ENCODE data around the gene GEMIN2. TPM values are rescaled to one million over a fixed set of nuclear protein-coding genes. Genes with fewer than 3 reads are reported as not detected.

Gene GEMIN2
- total RNA-seq, 2 experiments from 2014 or later = 14.6 to 16.1 TPM

- Histone ChIP-seq H3K36me3 (ENCODE audit: insufficient read depth, low read length) (no peaks in the 10 kb centered on the region), H3K4me3 (ENCODE audit: low read length) (no peak overlapping the region), H3K9me3 (ENCODE audit: control insufficient read depth in 1 of 2, insufficient read depth in 1 of 2, low read length in 2 of 2) (no peaks in the 10 kb centered on the region), H3K27me3 (ENCODE audit: control insufficient read depth in 1 of 2, insufficient read depth in 2 of 2, low read length in 2 of 2) (no peaks in the 10 kb centered on the region), H3K4me1 (ENCODE audit: insufficient read depth, low read length) (peaks cover 10% of the 10 kb centered on the region), H3K27ac (ENCODE audit: low read depth in 1 of 2, low read length in 2 of 2) (no peak overlapping the region)
- peak; percentile 48 for TF ChIP-seq CTCF (IDR thresholded peaks at IDR 0.05)
- Mint-ChIP-seq H3K36me3 (ENCODE audit: low read depth) (no peaks in the 10 kb centered on the region), H3K27me3 (no peaks in the 10 kb centered on the region), H3K27ac (peak overlapping the region; percentile 47), H3K4me3 (peak overlapping the region; percentile 49), H3K9me3 (no peaks in the 10 kb centered on the region), H3K4me1 (ENCODE audit: low read depth) (peaks cover 22% of the 10 kb centered on the region)
- ATAC-seq (ENCODE audit: poor library complexity) = no peak
- CTCF ChIA-PET = interaction anchor here (1.0 kb wide), 1 partner anchor 8 kb away, joined by 4 read pairs; no protein-coding TSS in a partner anchor
- DNase-seq = peak in 3 of 14 experiments; percentile 39 to 50 (median 49)
- POLR2A ChIA-PET = no interaction called here
- intact Hi-C loops (cut with DNase I, micrococcal nuclease) = loop anchor here (2.0 to 5.0 kb wide), 2 partner anchors 260 to 261 kb away; no protein-coding TSS in a partner anchor
These were observed 6.5 kb upstream of the GEMIN2 start for GRCh38 chr14:39107591-39107996.

GRCh38 chr14:39108791-39109190, 5.3 kb upstream of the GEMIN2 start:
- Histone ChIP-seq H3K27ac (ENCODE audit: low read depth in 1 of 2, low read length in 2 of 2) (no peak overlapping the region), H3K9me3 (ENCODE audit: control insufficient read depth in 1 of 2, insufficient read depth in 1 of 2, low read length in 2 of 2) (no peaks in the 10 kb centered on the region), H3K27me3 (ENCODE audit: control insufficient read depth in 1 of 2, insufficient read depth in 2 of 2, low read length in 2 of 2) (no peaks in the 10 kb centered on the region), H3K4me1 (ENCODE audit: insufficient read depth, low read length) (peaks cover 6% of the 10 kb centered on the region), H3K4me3 (ENCODE audit: low read length) (no peak overlapping the region), H3K36me3 (ENCODE audit: insufficient read depth, low read length) (no peaks in the 10 kb centered on the region)
- Mint-ChIP-seq H3K27me3 (no peaks in the 10 kb centered on the region), H3K4me1 (ENCODE audit: low read depth) (peaks cover 21% of the 10 kb centered on the region), H3K9me3 (no peaks in the 10 kb centered on the region), H3K36me3 (ENCODE audit: low read depth) (no peaks in the 10 kb centered on the region), H3K27ac (no peak overlapping the region), H3K4me3 (no peak overlapping the region)
- intact Hi-C loops (cut with DNase I, micrococcal nuclease) = loop anchor here in 1 of 2 experiments (5.0 kb wide), 1 partner anchor 259 kb away; no protein-coding TSS in a partner anchor
- ChIA-PET CTCF (no interaction called here), POLR2A (no interaction called here)
- DNase-seq = no peak
- TF ChIP-seq CTCF (IDR thresholded peaks at IDR 0.05) = no peak
- no peak for ATAC-seq (ENCODE audit: poor library complexity)

GRCh38 chr14:39109893-39110715, 4.0 kb upstream of the GEMIN2 start:
- H3K4me3 Mint-ChIP-seq = no peak overlapping the region
- intact Hi-C loops (cut with DNase I, micrococcal nuclease) = loop anchor here in 1 of 2 experiments (5.0 kb wide), 1 partner anchor 257 kb away; no protein-coding TSS in a partner anchor
- no peaks in the 10 kb centered on the region for H3K9me3 ChIP-seq (ENCODE audit: control insufficient read depth in 1 of 2, insufficient read depth in 1 of 2, low read length in 2 of 2)
- POLR2A ChIA-PET = no interaction called here
- H3K36me3 Mint-ChIP-seq (ENCODE audit: low read depth) = peaks cover 12% of the 10 kb centered on the region
- H3K27ac Mint-ChIP-seq = no peak overlapping the region
- no peak overlapping the region for H3K27ac ChIP-seq (ENCODE audit: low read depth in 1 of 2, low read length in 2 of 2)
- no peaks in the 10 kb centered on the region for H3K36me3 ChIP-seq (ENCODE audit: insufficient read depth, low read length)
- H3K4me1 ChIP-seq (ENCODE audit: insufficient read depth, low read length) = peaks cover 4% of the 10 kb centered on the region
- H3K4me1 Mint-ChIP-seq (ENCODE audit: low read depth) = peaks cover 24% of the 10 kb centered on the region
- no peaks in the 10 kb centered on the region for H3K27me3 ChIP-seq (ENCODE audit: control insufficient read depth in 1 of 2, insufficient read depth in 2 of 2, low read length in 2 of 2)
- ATAC-seq (ENCODE audit: poor library complexity) (no peak), DNase-seq (no peak)
- no peaks in the 10 kb centered on the region for H3K27me3 Mint-ChIP-seq
- CTCF ChIA-PET = no interaction called here
- no peak for TF ChIP-seq CTCF (IDR thresholded peaks at IDR 0.05)
- no peaks in the 10 kb centered on the region for H3K9me3 Mint-ChIP-seq
- H3K4me3 ChIP-seq (ENCODE audit: low read length) = no peak overlapping the region

Data from CD4-positive, alpha-beta T cell (primary cell).